ENCODE measurements around the gene SH3PXD2B. TPM values are rescaled to one million over a fixed set of nuclear protein-coding genes. Genes with fewer than 3 reads are reported as not detected.
"Not testable (repeated sequence)": the region's sequence is repeated elsewhere in the genome, so short reads cannot be mapped to it uniquely, and the experiment has no call there.

Gene SH3PXD2B
- total RNA-seq, 1 donor from 2014 or later: 3.8 TPM

GRCh38 chr5:172373680-172374079 lies 80.6 kb downstream of the SH3PXD2B start:
- DNase-seq (ENCODE audit: low spot score): no peak
- no peak for ATAC-seq

- DNase-seq (ENCODE audit: low spot score): no peak
- no peak for ATAC-seq
Observed at GRCh38 chr5:172371684-172372083, 82.6 kb downstream of the SH3PXD2B start.

- no peak for DNase-seq (ENCODE audit: low spot score)
- ATAC-seq: peak; percentile 67
Observed at GRCh38 chr5:172370648-172371545, 83.4 kb downstream of the SH3PXD2B start.

- DNase-seq (ENCODE audit: low spot score): no peak
- peak; percentile 79 for ATAC-seq
Observed at GRCh38 chr5:172370237-172370640, 84.1 kb downstream of the SH3PXD2B start.

GRCh38 chr5:172368699-172369098 lies 85.6 kb downstream of the SH3PXD2B start:
- DNase-seq (ENCODE audit: low spot score); ATAC-seq: not testable (repeated sequence)

GRCh38 chr5:172365948-172366608 lies 88.2 kb downstream of the SH3PXD2B start:
- ATAC-seq (no peak), DNase-seq (ENCODE audit: low spot score) (no peak)

- ATAC-seq: no peak
- DNase-seq (ENCODE audit: low spot score): no peak
Observed at GRCh38 chr5:172364773-172365172, 89.6 kb downstream of the SH3PXD2B start.

- DNase-seq (ENCODE audit: low spot score): no peak
- ATAC-seq: no peak
Observed at GRCh38 chr5:172362755-172363154, 91.6 kb downstream of the SH3PXD2B start.

GRCh38 chr5:172361566-172362238 lies 92.6 kb downstream of the SH3PXD2B start:
- no peak for ATAC-seq
- DNase-seq (ENCODE audit: low spot score): no peak

GRCh38 chr5:172358345-172358744 lies 96.0 kb downstream of the SH3PXD2B start:
- ATAC-seq (no peak), DNase-seq (ENCODE audit: low spot score) (no peak)

GRCh38 chr5:172356527-172356926 lies 97.8 kb downstream of the SH3PXD2B start:
- no peak for ATAC-seq
- no peak for DNase-seq (ENCODE audit: low spot score)

GRCh38 chr5:172356047-172356446 lies 98.3 kb downstream of the SH3PXD2B start:
- ATAC-seq (no peak), DNase-seq (ENCODE audit: low spot score) (no peak)

GRCh38 chr5:172353846-172354245 lies 100.5 kb downstream of the SH3PXD2B start:
- no peak for DNase-seq (ENCODE audit: low spot score)

GRCh38 chr5:172353271-172353812 lies 101.0 kb downstream of the SH3PXD2B start:
- no peak for ATAC-seq
- DNase-seq (ENCODE audit: low spot score): no peak

More at GRCh38 chr5:172353846-172354245, 100.5 kb downstream of the SH3PXD2B start:
- ATAC-seq: no peak

- ATAC-seq; DNase-seq (ENCODE audit: low spot score): not testable (repeated sequence)
Observed at GRCh38 chr5:172352526-172352925, 101.8 kb downstream of the SH3PXD2B start.

GRCh38 chr5:172351240-172351778 lies 103.0 kb downstream of the SH3PXD2B start:
- ATAC-seq: no peak
- no peak for DNase-seq (ENCODE audit: low spot score)

- ATAC-seq: no peak
Observed at GRCh38 chr5:172350212-172351181, 103.8 kb downstream of the SH3PXD2B start.

GRCh38 chr5:172348733-172349132 lies 105.6 kb downstream of the SH3PXD2B start:
- DNase-seq (ENCODE audit: low spot score); ATAC-seq: not testable (repeated sequence)

More at GRCh38 chr5:172350212-172351181, 103.8 kb downstream of the SH3PXD2B start:
- DNase-seq (ENCODE audit: low spot score): no peak

- ATAC-seq (no peak), DNase-seq (ENCODE audit: low spot score) (no peak)
Observed at GRCh38 chr5:172348084-172348483, 106.2 kb downstream of the SH3PXD2B start.
